T47D (cell line): ENCODE measurements around the gene PHACTR1.

Experiments
- DNase-seq, 2 experiments: peaks; one replicate each; pipeline versions ENCODE4 v3.0.0 to v3.0.0-alpha.2; 2011 to 2012; ENCODE audit warnings: low read depth in 1 of 2, low spot score in 1 of 2
- JUND ChIP-seq: IDR thresholded peaks from 2 replicates; pipeline ENCODE4 v1.6.1; 2012; ENCODE audit warnings: low read depth
- in situ Hi-C: cut with HindIII; loops from 2 replicates; pipeline ENCODE4 v1.10.0; 2016; ENCODE audit warnings: low sequenced_read_pairs, low pct_unique_long_range_greater_than_20kb

PHACTR1 gene

GRCh38 chr6:12961761-12962160 is 245.2 kb downstream of the PHACTR1 start:
- no peak for DNase-seq
- in situ Hi-C loops: no loop called here
- TF ChIP-seq JUND: no peak

GRCh38 chr6:12962529-12962928 is 246.0 kb downstream of the PHACTR1 start:
- peak in 1 of 2 experiments; percentile 19 for DNase-seq
- TF ChIP-seq JUND: no peak
- in situ Hi-C loops: no loop called here

- in situ Hi-C loops: no loop called here
- no peak for TF ChIP-seq JUND
- DNase-seq: no peak
Measured at GRCh38 chr6:12962987-12963386, 246.4 kb downstream of the PHACTR1 start.

GRCh38 chr6:12963567-12963966 is 247.0 kb downstream of the PHACTR1 start:
- TF ChIP-seq JUND: no peak
- in situ Hi-C loops: no loop called here
- DNase-seq: no peak

GRCh38 chr6:12967686-12968085 is 251.1 kb downstream of the PHACTR1 start:
- in situ Hi-C loops: no loop called here
- DNase-seq: no peak
- TF ChIP-seq JUND: no peak

GRCh38 chr6:12968290-12968689 is 251.7 kb downstream of the PHACTR1 start:
- no peak for TF ChIP-seq JUND
- DNase-seq: no peak
- in situ Hi-C loops: no loop called here

- DNase-seq: no peak
- TF ChIP-seq JUND: no peak
- in situ Hi-C loops: no loop called here
Measured at GRCh38 chr6:12968839-12969558, 252.4 kb downstream of the PHACTR1 start.

GRCh38 chr6:12969966-12970365 is 253.4 kb downstream of the PHACTR1 start:
- TF ChIP-seq JUND: no peak
- no peak for DNase-seq
- in situ Hi-C loops: no loop called here

GRCh38 chr6:12973386-12973785 is 256.8 kb downstream of the PHACTR1 start:
- DNase-seq: peak in 1 of 2 experiments; percentile 9
- in situ Hi-C loops: no loop called here
- no peak for TF ChIP-seq JUND

- DNase-seq: no peak
- no peak for TF ChIP-seq JUND
- in situ Hi-C loops: no loop called here
Measured at GRCh38 chr6:12974551-12974950, 258.0 kb downstream of the PHACTR1 start.

- TF ChIP-seq JUND: no peak
- in situ Hi-C loops: no loop called here
Measured at GRCh38 chr6:12976366-12976765, 259.8 kb downstream of the PHACTR1 start.

GRCh38 chr6:12977206-12977605 is 260.6 kb downstream of the PHACTR1 start:
- in situ Hi-C loops: no loop called here
- DNase-seq: no peak
- TF ChIP-seq JUND: no peak

More at GRCh38 chr6:12976366-12976765, 259.8 kb downstream of the PHACTR1 start:
- DNase-seq: no peak

- TF ChIP-seq JUND: no peak
- in situ Hi-C loops: no loop called here
Measured at GRCh38 chr6:12977806-12978205, 261.2 kb downstream of the PHACTR1 start.

GRCh38 chr6:12980741-12981140 is 264.2 kb downstream of the PHACTR1 start:
- in situ Hi-C loops: no loop called here
- DNase-seq: no peak
- TF ChIP-seq JUND: no peak

More at GRCh38 chr6:12977806-12978205, 261.2 kb downstream of the PHACTR1 start:
- DNase-seq: no peak
